Activated naive CD4-positive, alpha-beta T cell treated with anti-CD3 and anti-CD28 coated beads for 36 hours (primary cell): ENCODE measurements around the gene HCN4. TPM values are rescaled to one million over a fixed set of nuclear protein-coding genes. Genes with fewer than 3 reads are reported as not detected.

Experiments used
- CTCF ChIA-PET: fragments of 350-600 bp; sonication (Branson Sonifier 250); formaldehyde crosslinking; loops from one replicate; lab custom pipeline; 2021; ENCODE audit warnings: antibody characterized with exemption; lab: Charles Lee
- DNase-seq: peaks from one replicate; pipeline ENCODE4 v3.0.0-alpha.2; 2020
- H3K27ac Mint-ChIP-seq: one replicate; pipeline ENCODE4 v1.8.0; 2021; ENCODE audit warnings: mild to moderate bottlenecking, mixed read lengths
- H3K27me3 Mint-ChIP-seq: one replicate; pipeline ENCODE4 v1.8.0; 2021; ENCODE audit warnings: low read depth, mixed read lengths
- H3K36me3 Mint-ChIP-seq: one replicate; pipeline ENCODE4 v1.8.0; 2021; ENCODE audit warnings: low read depth, mixed read lengths
- H3K4me1 Mint-ChIP-seq: one replicate; pipeline ENCODE4 v1.8.0; 2021; ENCODE audit warnings: low read depth, mixed read lengths
- H3K4me3 Mint-ChIP-seq: one replicate; pipeline ENCODE4 v1.8.0; 2021; ENCODE audit warnings: mild to moderate bottlenecking, moderate library complexity, mixed read lengths
- H3K9me3 Mint-ChIP-seq: one replicate; pipeline ENCODE4 v1.8.0; 2021; ENCODE audit warnings: mixed read lengths
- intact Hi-C: fragments of 100-400 bp; cut with micrococcal nuclease; formaldehyde crosslinking; loops from one replicate; pipeline ENCODE4 v1.15.1; 2023
- total RNA-seq, 2 experiments: library from RNA; stranded (reverse); gene quantifications; one replicate each; pipeline ENCODE4 v1.2.3, GENCODE V29; 2021

The HCN4 gene
- total RNA-seq, 2 experiments from 2014 or later: not detected

- Mint-ChIP-seq H3K4me1 (no peaks in the 10 kb centered on the region), H3K27me3 (no peaks in the 10 kb centered on the region), H3K9me3 (no peaks in the 10 kb centered on the region), H3K36me3 (no peaks in the 10 kb centered on the region), H3K4me3 (no peak overlapping the region), H3K27ac (no peak overlapping the region)
- intact Hi-C loops: no loop called here
- CTCF ChIA-PET: no interaction called here
- no peak for DNase-seq
Observed at GRCh38 chr15:73293773-73294172, 75.0 kb downstream of the HCN4 start.

- no peaks in the 10 kb centered on the region for H3K4me1 Mint-ChIP-seq
- H3K4me3 Mint-ChIP-seq: no peak overlapping the region
- no peak for DNase-seq
- no peaks in the 10 kb centered on the region for H3K9me3 Mint-ChIP-seq
- intact Hi-C loops: no loop called here
- CTCF ChIA-PET: no interaction called here
- H3K27ac Mint-ChIP-seq: no peak overlapping the region
- no peaks in the 10 kb centered on the region for H3K36me3 Mint-ChIP-seq
- no peaks in the 10 kb centered on the region for H3K27me3 Mint-ChIP-seq
Observed at GRCh38 chr15:73291441-73291840, 77.3 kb downstream of the HCN4 start.

GRCh38 chr15:73287019-73287418 is 81.7 kb downstream of the HCN4 start:
- H3K4me1 Mint-ChIP-seq: no peaks in the 10 kb centered on the region
- H3K9me3 Mint-ChIP-seq: no peaks in the 10 kb centered on the region
- CTCF ChIA-PET: interaction anchor here (0.6 to 1.5 kb wide), 6 partner anchors 12 to 46 kb away, joined by 3 to 7 read pairs (median 3); no protein-coding TSS in a partner anchor
- intact Hi-C loops: no loop called here
- DNase-seq: no peak
- no peaks in the 10 kb centered on the region for H3K36me3 Mint-ChIP-seq
- H3K27ac Mint-ChIP-seq: no peak overlapping the region
- no peak overlapping the region for H3K4me3 Mint-ChIP-seq
- no peaks in the 10 kb centered on the region for H3K27me3 Mint-ChIP-seq

- DNase-seq: no peak
- Mint-ChIP-seq H3K27ac (no peak overlapping the region), H3K27me3 (no peaks in the 10 kb centered on the region), H3K9me3 (no peaks in the 10 kb centered on the region), H3K36me3 (no peaks in the 10 kb centered on the region), H3K4me3 (no peak overlapping the region), H3K4me1 (no peaks in the 10 kb centered on the region)
- intact Hi-C loops: no loop called here
- CTCF ChIA-PET: interaction anchor here (0.6 to 1.2 kb wide), 2 partner anchors 21 to 24 kb away, joined by 7 read pairs; no protein-coding TSS in a partner anchor
Observed at GRCh38 chr15:73286311-73286710, 82.4 kb downstream of the HCN4 start.

GRCh38 chr15:73284090-73284716 is 84.6 kb downstream of the HCN4 start:
- Mint-ChIP-seq H3K27me3 (no peaks in the 10 kb centered on the region), H3K4me3 (no peak overlapping the region), H3K9me3 (no peaks in the 10 kb centered on the region), H3K4me1 (no peaks in the 10 kb centered on the region), H3K36me3 (no peaks in the 10 kb centered on the region), H3K27ac (no peak overlapping the region)
- no peak for DNase-seq
- intact Hi-C loops: loop anchor here (2.0 kb wide), 1 partner anchor 353 kb away; no protein-coding TSS in a partner anchor
- CTCF ChIA-PET: interaction anchor here (0.7 kb wide), 1 partner anchor 50 kb away, joined by 6 read pairs; no protein-coding TSS in a partner anchor

GRCh38 chr15:73283366-73283962 is 85.3 kb downstream of the HCN4 start:
- no peak overlapping the region for H3K4me3 Mint-ChIP-seq
- no peak for DNase-seq
- no peaks in the 10 kb centered on the region for H3K36me3 Mint-ChIP-seq
- intact Hi-C loops: no loop called here
- H3K4me1 Mint-ChIP-seq: no peaks in the 10 kb centered on the region
- no peaks in the 10 kb centered on the region for H3K27me3 Mint-ChIP-seq
- CTCF ChIA-PET: interaction anchor here (1.0 to 1.5 kb wide), 2 partner anchors 9 to 42 kb away, joined by 3 to 7 read pairs; no protein-coding TSS in a partner anchor
- no peaks in the 10 kb centered on the region for H3K9me3 Mint-ChIP-seq
- no peak overlapping the region for H3K27ac Mint-ChIP-seq

- H3K27ac Mint-ChIP-seq: no peak overlapping the region
- no peaks in the 10 kb centered on the region for H3K9me3 Mint-ChIP-seq
- no peaks in the 10 kb centered on the region for H3K27me3 Mint-ChIP-seq
- DNase-seq: no peak
- intact Hi-C loops: no loop called here
- no peaks in the 10 kb centered on the region for H3K36me3 Mint-ChIP-seq
- CTCF ChIA-PET: interaction anchor here (1.0 to 1.5 kb wide), 5 partner anchors 9 to 286 kb away, joined by 3 to 7 read pairs (median 3); no protein-coding TSS in a partner anchor
- no peak overlapping the region for H3K4me3 Mint-ChIP-seq
- no peaks in the 10 kb centered on the region for H3K4me1 Mint-ChIP-seq
Observed at GRCh38 chr15:73282567-73283365, 86.0 kb downstream of the HCN4 start.

GRCh38 chr15:73275862-73276261 is 92.9 kb downstream of the HCN4 start:
- no peak for DNase-seq
- Mint-ChIP-seq H3K27me3 (no peaks in the 10 kb centered on the region), H3K36me3 (no peaks in the 10 kb centered on the region), H3K4me3 (no peak overlapping the region), H3K4me1 (peaks cover 4% of the 10 kb centered on the region), H3K9me3 (no peaks in the 10 kb centered on the region), H3K27ac (no peak overlapping the region)
- CTCF ChIA-PET: interaction anchor here (0.6 to 3.2 kb wide), 5 partner anchors 11 to 194 kb away, joined by 3 to 24 read pairs (median 3); no protein-coding TSS in a partner anchor
- intact Hi-C loops: loop anchor here (10.0 kb wide), 1 partner anchor 151 kb away; no protein-coding TSS in a partner anchor

GRCh38 chr15:73273181-73274002 is 95.4 kb downstream of the HCN4 start:
- Mint-ChIP-seq H3K36me3 (peaks cover 4% of the 10 kb centered on the region), H3K9me3 (no peaks in the 10 kb centered on the region), H3K4me3 (no peak overlapping the region), H3K27me3 (no peaks in the 10 kb centered on the region), H3K4me1 (peaks cover 4% of the 10 kb centered on the region), H3K27ac (no peak overlapping the region)
- DNase-seq: peak; percentile 64
- CTCF ChIA-PET: interaction anchor here (0.6 to 3.2 kb wide), 11 partner anchors 8 to 453 kb away, joined by 3 to 24 read pairs (median 4); no protein-coding TSS in a partner anchor
- intact Hi-C loops: loop anchor here (1.0 to 10.0 kb wide), 3 partner anchors 32 to 489 kb away; no protein-coding TSS in a partner anchor

GRCh38 chr15:73270366-73271097 is 98.2 kb downstream of the HCN4 start:
- H3K4me1 Mint-ChIP-seq: peaks cover 4% of the 10 kb centered on the region
- H3K27me3 Mint-ChIP-seq: no peaks in the 10 kb centered on the region
- H3K27ac Mint-ChIP-seq: no peak overlapping the region
- intact Hi-C loops: loop anchor here (10.0 kb wide), 1 partner anchor 146 kb away; no protein-coding TSS in a partner anchor
- CTCF ChIA-PET: interaction anchor here (0.6 to 2.9 kb wide), 2 partner anchors 30 to 1981 kb away, joined by 6 to 13 read pairs; no protein-coding TSS in a partner anchor
- H3K9me3 Mint-ChIP-seq: no peaks in the 10 kb centered on the region
- no peak for DNase-seq
- no peak overlapping the region for H3K4me3 Mint-ChIP-seq
- peaks cover 4% of the 10 kb centered on the region for H3K36me3 Mint-ChIP-seq
